ENCODE data around the gene AUTS2. TPM values are rescaled to one million over a fixed set of nuclear protein-coding genes. Genes with fewer than 3 reads are reported as not detected.

The AUTS2 gene
- total and polyA plus RNA-seq, 5 donors = 7.0 to 15.4 (median 10.6) TPM

- Histone ChIP-seq H3K27ac (ENCODE audit: low read length) (no peak overlapping the region), H3K9me3 (ENCODE audit: control insufficient read depth, low read length) (no peaks in the 10 kb centered on the region), H3K27me3 (ENCODE audit: control insufficient read depth, insufficient read depth) (no peaks in the 10 kb centered on the region), H3K4me3 (ENCODE audit: low read length) (no peak overlapping the region), H3K4me1 (ENCODE audit: control insufficient read depth, insufficient read depth, low read length) (peaks cover 2% of the 10 kb centered on the region)
- intact Hi-C loops (cut with DNase I) = no loop called here
- WGBS = 85% methylated on average over 4 of the region's 4 CpGs
- no peak for DNase-seq
- no peak for ATAC-seq
Observed at GRCh38 chr7:70352088-70352487, 753.8 kb downstream of the AUTS2 start.

GRCh38 chr7:70352906-70353305, 754.6 kb downstream of the AUTS2 start:
- intact Hi-C loops (cut with DNase I) = no loop called here
- peaks cover 2% of the 10 kb centered on the region for H3K4me1 ChIP-seq (ENCODE audit: control insufficient read depth, insufficient read depth, low read length)
- no peak overlapping the region for H3K27ac ChIP-seq (ENCODE audit: low read length)

GRCh38 chr7:70353330-70353945, 755.2 kb downstream of the AUTS2 start:
- no peak overlapping the region for H3K4me3 ChIP-seq (ENCODE audit: low read length)
- 88% methylated on average over 2 of the region's 2 CpGs for WGBS
- H3K27me3 ChIP-seq (ENCODE audit: control insufficient read depth, insufficient read depth) = no peaks in the 10 kb centered on the region
- H3K9me3 ChIP-seq (ENCODE audit: control insufficient read depth, low read length) = no peaks in the 10 kb centered on the region
- peaks cover 2% of the 10 kb centered on the region for H3K4me1 ChIP-seq (ENCODE audit: control insufficient read depth, insufficient read depth, low read length)
- ATAC-seq (no peak), DNase-seq (no peak)
- H3K27ac ChIP-seq (ENCODE audit: low read length) = no peak overlapping the region
- intact Hi-C loops (cut with DNase I) = no loop called here

More at GRCh38 chr7:70352906-70353305, 754.6 kb downstream of the AUTS2 start:
- Histone ChIP-seq H3K27me3 (ENCODE audit: control insufficient read depth, insufficient read depth) (no peaks in the 10 kb centered on the region), H3K9me3 (ENCODE audit: control insufficient read depth, low read length) (no peaks in the 10 kb centered on the region), H3K4me3 (ENCODE audit: low read length) (no peak overlapping the region)
- 89% methylated on average over 2 of the region's 2 CpGs for WGBS
- DNase-seq = no peak
- ATAC-seq = no peak

GRCh38 chr7:70353946-70354335, 755.7 kb downstream of the AUTS2 start:
- no peaks in the 10 kb centered on the region for H3K27me3 ChIP-seq (ENCODE audit: control insufficient read depth, insufficient read depth)
- no peak overlapping the region for H3K4me3 ChIP-seq (ENCODE audit: low read length)
- H3K9me3 ChIP-seq (ENCODE audit: control insufficient read depth, low read length) = no peaks in the 10 kb centered on the region
- no peak for DNase-seq
- intact Hi-C loops (cut with DNase I) = no loop called here
- WGBS = 89% methylated on average over 4 of the region's 4 CpGs
- ATAC-seq = no peak
- H3K4me1 ChIP-seq (ENCODE audit: control insufficient read depth, insufficient read depth, low read length) = peaks cover 2% of the 10 kb centered on the region
- no peak overlapping the region for H3K27ac ChIP-seq (ENCODE audit: low read length)

- Histone ChIP-seq H3K4me3 (ENCODE audit: low read length) (no peak overlapping the region), H3K9me3 (ENCODE audit: control insufficient read depth, low read length) (no peaks in the 10 kb centered on the region), H3K27me3 (ENCODE audit: control insufficient read depth, insufficient read depth) (no peaks in the 10 kb centered on the region), H3K27ac (ENCODE audit: low read length) (no peak overlapping the region), H3K4me1 (ENCODE audit: control insufficient read depth, insufficient read depth, low read length) (peaks cover 2% of the 10 kb centered on the region)
- ATAC-seq = no peak
- 88% methylated on average over 8 of the region's 8 CpGs for WGBS
- DNase-seq = no peak
- intact Hi-C loops (cut with DNase I) = no loop called here
Observed at GRCh38 chr7:70354409-70355169, 756.3 kb downstream of the AUTS2 start.

- no peak for DNase-seq
- no peak for ATAC-seq
- no peak overlapping the region for H3K4me3 ChIP-seq (ENCODE audit: low read length)
- H3K27ac ChIP-seq (ENCODE audit: low read length) = no peak overlapping the region
- H3K27me3 ChIP-seq (ENCODE audit: control insufficient read depth, insufficient read depth) = no peaks in the 10 kb centered on the region
- whole genome bisulfite sequencing = 87% methylated on average over 10 of the region's 10 CpGs
- H3K9me3 ChIP-seq (ENCODE audit: control insufficient read depth, low read length) = no peaks in the 10 kb centered on the region
- peaks cover 2% of the 10 kb centered on the region for H3K4me1 ChIP-seq (ENCODE audit: control insufficient read depth, insufficient read depth, low read length)
- intact Hi-C loops (cut with DNase I) = no loop called here
Observed at GRCh38 chr7:70355198-70356020, 757.1 kb downstream of the AUTS2 start.

GRCh38 chr7:70356085-70356786, 758.0 kb downstream of the AUTS2 start:
- intact Hi-C loops (cut with DNase I) = no loop called here
- WGBS = 92% methylated on average over 1 of the region's 1 CpG
- H3K9me3 ChIP-seq (ENCODE audit: control insufficient read depth, low read length) = no peaks in the 10 kb centered on the region
- H3K4me1 ChIP-seq (ENCODE audit: control insufficient read depth, insufficient read depth, low read length) = peaks cover 2% of the 10 kb centered on the region
- no peak for ATAC-seq
- DNase-seq = no peak
- H3K27me3 ChIP-seq (ENCODE audit: control insufficient read depth, insufficient read depth) = no peaks in the 10 kb centered on the region
- H3K4me3 ChIP-seq (ENCODE audit: low read length) = no peak overlapping the region
- H3K27ac ChIP-seq (ENCODE audit: low read length) = no peak overlapping the region

GRCh38 chr7:70356787-70357328, 758.6 kb downstream of the AUTS2 start:
- Histone ChIP-seq H3K4me3 (ENCODE audit: low read length) (no peak overlapping the region), H3K27ac (ENCODE audit: low read length) (no peak overlapping the region), H3K27me3 (ENCODE audit: control insufficient read depth, insufficient read depth) (no peaks in the 10 kb centered on the region), H3K9me3 (ENCODE audit: control insufficient read depth, low read length) (no peaks in the 10 kb centered on the region), H3K4me1 (ENCODE audit: control insufficient read depth, insufficient read depth, low read length) (peaks cover 2% of the 10 kb centered on the region)
- ATAC-seq = no peak
- intact Hi-C loops (cut with DNase I) = no loop called here
- DNase-seq = no peak
- 80% methylated on average over 5 of the region's 5 CpGs for WGBS

- Histone ChIP-seq H3K4me1 (ENCODE audit: control insufficient read depth, insufficient read depth, low read length) (peaks cover 2% of the 10 kb centered on the region), H3K9me3 (ENCODE audit: control insufficient read depth, low read length) (no peaks in the 10 kb centered on the region), H3K27me3 (ENCODE audit: control insufficient read depth, insufficient read depth) (no peaks in the 10 kb centered on the region), H3K27ac (ENCODE audit: low read length) (no peak overlapping the region), H3K4me3 (ENCODE audit: low read length) (no peak overlapping the region)
- peak; percentile 53 to 79 for ATAC-seq
- DNase-seq = no peak
- intact Hi-C loops (cut with DNase I) = no loop called here
- 69% methylated on average over 4 of the region's 4 CpGs for WGBS
Observed at GRCh38 chr7:70360557-70360956, 762.3 kb downstream of the AUTS2 start.

- ATAC-seq = no peak
- intact Hi-C loops (cut with DNase I) = no loop called here
- H3K27me3 ChIP-seq (ENCODE audit: control insufficient read depth, insufficient read depth) = no peaks in the 10 kb centered on the region
- no peak for DNase-seq
- peaks cover 2% of the 10 kb centered on the region for H3K4me1 ChIP-seq (ENCODE audit: control insufficient read depth, insufficient read depth, low read length)
- no peak overlapping the region for H3K27ac ChIP-seq (ENCODE audit: low read length)
- 59% methylated on average over 1 of the region's 1 CpG for WGBS
- H3K9me3 ChIP-seq (ENCODE audit: control insufficient read depth, low read length) = no peaks in the 10 kb centered on the region
- no peak overlapping the region for H3K4me3 ChIP-seq (ENCODE audit: low read length)
Observed at GRCh38 chr7:70361821-70362220, 763.5 kb downstream of the AUTS2 start.

Measured in right cardiac atrium (tissue), 5 donors.